ENCODE measurements around the gene TNS3. TPM values are rescaled to one million over a fixed set of nuclear protein-coding genes. Genes with fewer than 3 reads are reported as not detected.

The TNS3 gene
- total RNA-seq, 1 experiment from 2014 or later, result 533 TPM

DNA sequence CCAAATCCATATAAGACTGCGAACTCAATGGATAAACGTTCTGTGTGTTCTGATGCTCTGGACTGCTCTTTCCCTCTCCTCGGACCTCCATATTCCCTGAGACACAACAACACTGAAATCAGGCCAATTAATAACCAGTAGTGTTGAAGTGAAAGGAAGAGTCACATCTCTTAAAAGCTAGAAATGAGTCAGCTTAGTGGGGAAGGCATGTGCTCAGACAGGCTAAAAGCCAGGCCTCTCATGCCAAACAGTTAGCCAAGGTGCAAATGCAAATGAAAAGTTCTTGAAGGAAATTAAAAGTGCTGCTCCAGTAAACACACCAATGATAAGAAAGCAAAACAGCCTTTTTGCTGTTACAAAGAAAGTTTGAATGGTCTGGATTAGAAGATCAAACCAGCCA is 29.3 kb downstream of the TNS3 start:
- Histone ChIP-seq H3K4me3 (ENCODE audit: low read depth in 2 of 2, low read length in 2 of 2) (no peak overlapping the region), H3K27ac (ENCODE audit: low read length) (peak overlapping the region; percentile 99), H3K27me3 (ENCODE audit: control insufficient read depth, insufficient read depth, low read length) (no peaks in the 10 kb centered on the region), H3K9me3 (ENCODE audit: control insufficient read depth, insufficient read depth, low read depth, low read length) (no peaks in the 10 kb centered on the region), H3K4me1 (ENCODE audit: control insufficient read depth, insufficient read depth, low read length) (peaks cover 92% of the 10 kb centered on the region), H3K36me3 (ENCODE audit: control insufficient read depth, insufficient read depth, low read length) (no peaks in the 10 kb centered on the region)
- in situ Hi-C loops (cut with HindIII; ENCODE audit: low pct_unique_long_range_greater_than_20kb, low sequenced_read_pairs), result no loop called here
- intact Hi-C loops (cut with micrococcal nuclease; ENCODE audit: unreplicated experiment), result no loop called here
- TF ChIP-seq SIN3A (IDR thresholded peaks at IDR 0.05; ENCODE audit: borderline replicate concordance, insufficient read depth, low read depth, low read length) (no peak), TCF7L2 (IDR thresholded peaks at IDR 0.05; ENCODE audit: low read depth, low read length) (0 out of 2 replicates have a peak, but pooled peaks have one; percentile 12), POLR2AphosphoS5 (IDR thresholded peaks at IDR 0.05; ENCODE audit: low read depth, low read length) (no peak)
- TF ChIP-seq, protein P1, sequence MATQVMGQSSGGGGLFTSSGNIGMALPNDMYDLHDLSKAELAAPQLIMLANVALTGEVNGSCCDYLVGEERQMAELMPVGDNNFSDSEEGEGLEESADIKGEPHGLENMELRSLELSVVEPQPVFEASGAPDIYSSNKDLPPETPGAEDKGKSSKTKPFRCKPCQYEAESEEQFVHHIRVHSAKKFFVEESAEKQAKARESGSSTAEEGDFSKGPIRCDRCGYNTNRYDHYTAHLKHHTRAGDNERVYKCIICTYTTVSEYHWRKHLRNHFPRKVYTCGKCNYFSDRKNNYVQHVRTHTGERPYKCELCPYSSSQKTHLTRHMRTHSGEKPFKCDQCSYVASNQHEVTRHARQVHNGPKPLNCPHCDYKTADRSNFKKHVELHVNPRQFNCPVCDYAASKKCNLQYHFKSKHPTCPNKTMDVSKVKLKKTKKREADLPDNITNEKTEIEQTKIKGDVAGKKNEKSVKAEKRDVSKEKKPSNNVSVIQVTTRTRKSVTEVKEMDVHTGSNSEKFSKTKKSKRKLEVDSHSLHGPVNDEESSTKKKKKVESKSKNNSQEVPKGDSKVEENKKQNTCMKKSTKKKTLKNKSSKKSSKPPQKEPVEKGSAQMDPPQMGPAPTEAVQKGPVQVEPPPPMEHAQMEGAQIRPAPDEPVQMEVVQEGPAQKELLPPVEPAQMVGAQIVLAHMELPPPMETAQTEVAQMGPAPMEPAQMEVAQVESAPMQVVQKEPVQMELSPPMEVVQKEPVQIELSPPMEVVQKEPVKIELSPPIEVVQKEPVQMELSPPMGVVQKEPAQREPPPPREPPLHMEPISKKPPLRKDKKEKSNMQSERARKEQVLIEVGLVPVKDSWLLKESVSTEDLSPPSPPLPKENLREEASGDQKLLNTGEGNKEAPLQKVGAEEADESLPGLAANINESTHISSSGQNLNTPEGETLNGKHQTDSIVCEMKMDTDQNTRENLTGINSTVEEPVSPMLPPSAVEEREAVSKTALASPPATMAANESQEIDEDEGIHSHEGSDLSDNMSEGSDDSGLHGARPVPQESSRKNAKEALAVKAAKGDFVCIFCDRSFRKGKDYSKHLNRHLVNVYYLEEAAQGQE (IDR thresholded peaks at IDR 0.05; ENCODE audit: insufficient read depth in 1 of 2, low read depth in 2 of 2, low read length in 1 of 2), result no peak
- ChIA-PET CTCF (interaction anchor here (1.0 kb wide), 1 partner anchor 11 kb away, joined by 3 read pairs; no protein-coding TSS in a partner anchor), POLR2A (no interaction called here)
- ATAC-seq (no peak), DNase-seq (ENCODE audit: low read depth, low spot score) (no peak)
- TSS peak; percentile 11 for BruUV-seq (replicated peaks)

DNA sequence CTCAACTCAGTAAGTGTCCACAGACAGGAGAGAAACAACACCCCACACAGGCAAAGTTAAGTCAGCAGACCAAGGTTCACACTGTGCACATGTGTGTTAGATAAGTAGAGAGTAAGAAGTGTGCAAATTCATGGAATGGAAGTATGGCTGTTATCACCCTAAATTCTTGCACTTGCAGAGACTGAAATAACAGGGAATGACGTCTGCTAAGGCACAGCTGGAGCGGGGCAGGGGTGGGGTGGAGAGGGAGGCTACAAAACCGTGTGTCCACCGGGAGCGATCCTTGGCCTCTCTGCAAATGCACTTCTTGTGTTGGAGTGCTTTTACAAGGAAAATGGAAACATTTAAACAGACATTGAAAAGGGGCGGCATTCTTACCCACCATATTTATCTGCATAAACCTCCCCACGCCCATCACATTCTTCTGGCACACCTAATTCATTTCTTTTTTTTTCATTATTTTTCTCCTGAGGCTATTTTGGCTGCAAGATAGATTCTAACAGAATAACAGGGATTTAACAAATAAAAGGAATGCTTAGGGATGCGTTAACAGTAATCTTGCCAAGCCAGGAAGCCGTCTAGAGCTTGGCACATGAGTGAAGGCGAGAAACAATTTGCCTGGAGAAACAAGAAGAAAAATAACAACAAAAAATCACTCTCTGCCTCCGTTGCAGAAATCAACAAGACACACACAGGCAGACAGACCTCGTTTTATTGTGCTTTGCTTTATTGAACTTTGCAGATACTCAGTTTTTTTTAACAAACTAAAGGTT is 30.1 kb downstream of the TNS3 start:
- TF ChIP-seq TCF7L2 (IDR thresholded peaks at IDR 0.05; ENCODE audit: low read depth, low read length) (0 out of 2 replicates have a peak, but pooled peaks have one; percentile 11), SIN3A (IDR thresholded peaks at IDR 0.05; ENCODE audit: borderline replicate concordance, insufficient read depth, low read depth, low read length) (no peak), POLR2AphosphoS5 (IDR thresholded peaks at IDR 0.05; ENCODE audit: low read depth, low read length) (0 out of 2 replicates have a peak, but pooled peaks have one; percentile 23)
- TF ChIP-seq, protein P1 (IDR thresholded peaks at IDR 0.05; ENCODE audit: insufficient read depth in 1 of 2, low read depth in 2 of 2, low read length in 1 of 2), result no peak
- TF ChIP-seq, protein P2, sequence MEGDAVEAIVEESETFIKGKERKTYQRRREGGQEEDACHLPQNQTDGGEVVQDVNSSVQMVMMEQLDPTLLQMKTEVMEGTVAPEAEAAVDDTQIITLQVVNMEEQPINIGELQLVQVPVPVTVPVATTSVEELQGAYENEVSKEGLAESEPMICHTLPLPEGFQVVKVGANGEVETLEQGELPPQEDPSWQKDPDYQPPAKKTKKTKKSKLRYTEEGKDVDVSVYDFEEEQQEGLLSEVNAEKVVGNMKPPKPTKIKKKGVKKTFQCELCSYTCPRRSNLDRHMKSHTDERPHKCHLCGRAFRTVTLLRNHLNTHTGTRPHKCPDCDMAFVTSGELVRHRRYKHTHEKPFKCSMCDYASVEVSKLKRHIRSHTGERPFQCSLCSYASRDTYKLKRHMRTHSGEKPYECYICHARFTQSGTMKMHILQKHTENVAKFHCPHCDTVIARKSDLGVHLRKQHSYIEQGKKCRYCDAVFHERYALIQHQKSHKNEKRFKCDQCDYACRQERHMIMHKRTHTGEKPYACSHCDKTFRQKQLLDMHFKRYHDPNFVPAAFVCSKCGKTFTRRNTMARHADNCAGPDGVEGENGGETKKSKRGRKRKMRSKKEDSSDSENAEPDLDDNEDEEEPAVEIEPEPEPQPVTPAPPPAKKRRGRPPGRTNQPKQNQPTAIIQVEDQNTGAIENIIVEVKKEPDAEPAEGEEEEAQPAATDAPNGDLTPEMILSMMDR (IDR thresholded peaks at IDR 0.05), result no peak
- POLR2A ChIA-PET, result no interaction called here
- Histone ChIP-seq H3K9me3 (ENCODE audit: control insufficient read depth, insufficient read depth, low read depth, low read length) (no peaks in the 10 kb centered on the region), H3K4me1 (ENCODE audit: control insufficient read depth, insufficient read depth, low read length) (peaks cover 92% of the 10 kb centered on the region), H3K36me3 (ENCODE audit: control insufficient read depth, insufficient read depth, low read length) (no peaks in the 10 kb centered on the region), H3K4me3 (ENCODE audit: low read depth in 2 of 2, low read length in 2 of 2) (no peak overlapping the region), H3K27me3 (ENCODE audit: control insufficient read depth, insufficient read depth, low read length) (no peaks in the 10 kb centered on the region), H3K27ac (ENCODE audit: low read length) (peak overlapping the region; percentile 99)
- in situ Hi-C loops (cut with HindIII; ENCODE audit: low pct_unique_long_range_greater_than_20kb, low sequenced_read_pairs), result no loop called here
- intact Hi-C loops (cut with micrococcal nuclease; ENCODE audit: unreplicated experiment), result no loop called here
- BruUV-seq (replicated peaks), result no TSS peak
- DNase-seq (ENCODE audit: low read depth, low spot score), result no peak
- CTCF ChIA-PET, result interaction anchor here (1.0 kb wide), 1 partner anchor 10 kb away, joined by 3 read pairs; no protein-coding TSS in a partner anchor
- no peak for ATAC-seq
